IMR-90 (cell line): Measurements from ENCODE around the gene FADS6. TPM values are rescaled to one million over a fixed set of nuclear protein-coding genes. Genes with fewer than 3 reads are reported as not detected.
A peak's percentile ranks its signal among the peaks of the same experiment; 100 is the strongest.

Experiments
- ATAC-seq: fragments of 200-7000 bp; cut with Tn5 transposase; 2 replicates; pipeline ENCODE4 v1.9.1; 2020; ENCODE audit warnings: low read depth, mild to moderate bottlenecking, moderate library complexity
- BruUV-seq: library from RNA; stranded (reverse); fragments of 400-500 nt; replicated peaks from 2 replicates; lab custom pipeline; 2021; lab: Mats Ljungman, UMichigan
- CTCF ChIA-PET: fragments of 300-600 bp; formaldehyde crosslinking; extraction: SDS; loops from one replicate; lab custom pipeline; 2021; ENCODE audit warnings: antibody characterized with exemption; lab: Yijun Ruan, JAX
- POLR2A ChIA-PET: fragments of 300-600 bp; sonication (Branson Sonifier 250); formaldehyde crosslinking; loops from one replicate; lab custom pipeline; 2022; ENCODE audit warnings: antibody characterized with exemption; ENCODE audit not compliant: unreplicated experiment; lab: Charles Lee
- DNase-seq: peaks from one replicate; pipeline ENCODE4 v3.0.0; 2013
- H2AFZ ChIP-seq: replicated peaks from 2 replicates; pipeline ENCODE3; 2013; ENCODE audit warnings: low read length, mild to moderate bottlenecking; ENCODE audit not compliant: poor library complexity
- H2AK5ac ChIP-seq: 2 replicates; pipeline ENCODE4 v1.6.1; 2013; ENCODE audit warnings: low read depth, low read length, inconsistent platforms
- H2AK9ac ChIP-seq: replicated peaks from 2 replicates; pipeline ENCODE3; 2013; ENCODE audit warnings: mild to moderate bottlenecking, low read depth, low read length, moderate library complexity; ENCODE audit not compliant: poor library complexity
- H2BK120ac ChIP-seq: 2 replicates; pipeline ENCODE4 v1.6.1; 2013; ENCODE audit warnings: low read depth, low read length, inconsistent platforms
- H2BK15ac ChIP-seq: 3 replicates; pipeline ENCODE4 v1.6.1; 2013; ENCODE audit warnings: low read depth, low read length, inconsistent platforms
- H2BK20ac ChIP-seq: 2 replicates; pipeline ENCODE4 v1.6.1; 2013; ENCODE audit warnings: low read depth, mild to moderate bottlenecking, inconsistent platforms, low read length, moderate library complexity
- H2BK5ac ChIP-seq: 2 replicates; pipeline ENCODE4 v1.6.1; 2013; ENCODE audit warnings: mild to moderate bottlenecking, low read depth, low read length, inconsistent platforms; ENCODE audit not compliant: poor library complexity, severe bottlenecking
- H3K14ac ChIP-seq: replicated peaks from 2 replicates; pipeline ENCODE4 v1.6.1; 2013; ENCODE audit warnings: low read depth, low read length, inconsistent platforms
- H3K18ac ChIP-seq: 2 replicates; pipeline ENCODE4 v1.6.1; 2013; ENCODE audit warnings: low read depth, low read length, control low read depth
- H3K23ac ChIP-seq: 2 replicates; pipeline ENCODE4 v1.6.1; 2013; ENCODE audit warnings: low read depth, low read length, inconsistent platforms
- H3K27ac ChIP-seq: 2 replicates; pipeline ENCODE4 v1.5.1; 2013; ENCODE audit warnings: mild to moderate bottlenecking, control low read depth, low read length; ENCODE audit not compliant: insufficient read depth
- H3K27me3 ChIP-seq: 2 replicates; pipeline ENCODE4 v1.6.1; 2013; ENCODE audit warnings: low read length; ENCODE audit not compliant: control insufficient read depth, insufficient read depth
- H3K36me3 ChIP-seq: 2 replicates; pipeline ENCODE4 v1.6.1; 2013; ENCODE audit warnings: low read length, mixed read lengths; ENCODE audit not compliant: control insufficient read depth, insufficient read depth
- H3K4ac ChIP-seq: 2 replicates; pipeline ENCODE4 v1.6.1; 2013; ENCODE audit warnings: low read depth, low read length, inconsistent platforms
- H3K4me1 ChIP-seq: 2 replicates; pipeline ENCODE4 v1.6.1; 2013; ENCODE audit warnings: low read length, mixed read lengths; ENCODE audit not compliant: control insufficient read depth, insufficient read depth
- H3K4me2 ChIP-seq: 2 replicates; pipeline ENCODE4 v1.6.1; 2013; ENCODE audit warnings: low read depth, mild to moderate bottlenecking, control low read depth, low read length, moderate library complexity
- H3K4me3 ChIP-seq: 2 replicates; pipeline ENCODE4 v1.5.1; 2013; ENCODE audit warnings: low read depth, mild to moderate bottlenecking, control low read depth, low read length, moderate library complexity; ENCODE audit not compliant: insufficient read depth
- H3K56ac ChIP-seq: 2 replicates; pipeline ENCODE4 v1.6.1; 2013; ENCODE audit warnings: low read length, inconsistent platforms; ENCODE audit not compliant: insufficient read depth; ENCODE audit errors: extremely low read depth
- H3K79me1 ChIP-seq, 2 experiments: 2 replicates each; pipeline ENCODE4 v1.6.1; 2013; ENCODE audit warnings: low read length in 2 of 2, inconsistent platforms in 1 of 2, low read depth in 1 of 2
- H3K9ac ChIP-seq: 2 replicates; pipeline ENCODE4 v1.6.1; 2013; ENCODE audit warnings: low read depth, low read length, control low read depth
- H3K9me1 ChIP-seq: 2 replicates; pipeline ENCODE4 v1.6.1; 2013; ENCODE audit warnings: low read length, inconsistent platforms; ENCODE audit not compliant: insufficient read depth
- H3K9me3 ChIP-seq: 2 replicates; pipeline ENCODE4 v1.6.1; 2013; ENCODE audit warnings: low read length; ENCODE audit not compliant: control insufficient read depth, insufficient read depth
- H4K20me1 ChIP-seq: 2 replicates; pipeline ENCODE4 v1.6.1; 2013; ENCODE audit warnings: low read length, inconsistent platforms; ENCODE audit not compliant: insufficient read depth
- H4K5ac ChIP-seq: 2 replicates; pipeline ENCODE4 v1.6.1; 2013; ENCODE audit warnings: mild to moderate bottlenecking, low read depth, low read length, control low read depth
- H4K8ac ChIP-seq, 2 experiments: 2 replicates each; pipeline ENCODE4 v1.6.1; 2013; ENCODE audit warnings: low read depth in 2 of 2, low read length in 2 of 2, control low read depth in 1 of 2, inconsistent platforms in 1 of 2
- H4K91ac ChIP-seq: 2 replicates; pipeline ENCODE4 v1.6.1; 2013; ENCODE audit warnings: low read depth, low read length, inconsistent platforms; ENCODE audit not compliant: insufficient read depth
- BHLHE40 ChIP-seq: fragments of 150-350 bp; IDR thresholded peaks from 2 replicates; pipeline ENCODE4 v1.6.1; 2016; ENCODE audit warnings: mild to moderate bottlenecking, low read depth, low read length
- CEBPB ChIP-seq: IDR thresholded peaks from 2 replicates; pipeline ENCODE4 v1.6.1; 2012; ENCODE audit warnings: low read depth, low read length, improper control_type of control experiment
- CHD1 ChIP-seq: IDR thresholded peaks from 2 replicates; pipeline ENCODE4 v1.6.1; 2012; ENCODE audit warnings: low read depth, low read length, improper control_type of control experiment
- WGBS, 2 experiments: methylation state at CpG; one replicate each; pipeline versions ENCODE4 v1.1.5 to v1.1.7; 2013; ENCODE audit warnings: missing lambda C conversion rate in 2 of 2; ENCODE audit not compliant: insufficient read length in 1 of 2; ENCODE audit errors: extremely low coverage in 2 of 2; 5-methylcytosine and 5-hydroxymethylcytosine counted together
- dilution Hi-C: fragments of 300-500 bp; cut with HindIII; formaldehyde crosslinking; loops from one replicate; pipeline ENCODE4 v1.14.3; 2018; ENCODE audit warnings: low sequenced_read_pairs; ENCODE audit not compliant: unreplicated experiment
- in situ Hi-C: fragments of 300-500 bp; cut with MboI; formaldehyde crosslinking; loops from 3 replicates; pipeline ENCODE4 v1.14.3; 2019; ENCODE audit warnings: low sequenced_read_pairs, inconsistent platforms, mixed read lengths
- intact Hi-C: fragments of 100-400 bp; cut with micrococcal nuclease; formaldehyde crosslinking; loops from 2 replicates; pipeline ENCODE4 v1.10.0; 2022
- polyA plus RNA-seq, 3 experiments: library from polyadenylated mRNA; depleted of rRNA; stranded (reverse); fragments of >200 nt; gene quantifications; 2 replicates each; pipeline ENCODE4 v1.2.3, GENCODE V29; 2012; ENCODE audit warnings: low replicate concordance in 1 of 3
- total RNA-seq: library from RNA; depleted of rRNA; stranded (reverse); fragments of >200 nt; gene quantifications from 2 replicates; pipeline ENCODE4 v1.2.3, GENCODE V29; 2012
- TF ChIP-seq, protein P1 (sequence below): conservative IDR thresholded peaks from 2 replicates; pipeline ENCODE4 v1.5.1; 2012; ENCODE audit warnings: mild to moderate bottlenecking, low read depth, low read length, improper control_type of control experiment

The FADS6 gene
- total and polyA plus RNA-seq, 2 of the 4 experiments (the other 2 are of a cell fraction): not detected

DNA sequence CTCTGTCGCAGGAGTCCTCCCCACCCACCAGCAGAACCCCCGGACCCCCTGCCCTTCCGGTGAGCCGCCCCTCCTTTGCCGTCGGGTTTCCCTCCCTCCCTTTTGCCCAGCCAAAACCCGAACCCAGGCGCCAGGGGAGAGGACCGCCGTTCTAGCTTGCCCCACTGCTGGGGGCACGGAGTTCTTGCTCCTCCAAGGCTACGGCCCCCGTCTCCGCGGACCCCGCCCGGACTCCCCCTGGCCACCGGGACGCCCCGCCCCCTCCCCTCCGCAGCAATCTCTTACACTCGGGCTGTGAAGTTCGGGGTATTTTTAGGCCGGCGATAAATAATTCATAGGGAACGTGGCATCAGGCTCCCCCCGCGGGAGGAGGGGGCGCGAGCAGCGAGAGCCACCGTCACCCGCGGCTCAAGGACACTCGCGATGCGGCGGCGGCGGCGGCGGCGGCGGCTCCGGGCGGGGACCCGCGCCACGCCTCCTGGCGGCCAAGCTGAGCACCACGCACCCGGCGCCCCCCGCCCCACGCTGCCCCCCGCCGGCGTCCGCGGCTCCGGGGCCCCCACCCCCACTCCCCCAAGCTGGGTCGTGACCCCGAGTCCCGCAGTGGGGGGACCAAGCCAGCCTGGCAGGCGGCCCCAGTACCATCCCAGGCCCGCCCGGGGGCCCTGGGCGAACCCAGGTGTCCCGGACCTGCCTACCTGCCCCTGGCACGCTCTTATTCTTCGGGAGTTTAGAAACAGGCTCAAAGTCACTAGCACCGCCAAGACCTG, 33.8 kb downstream of the FADS6 start, which contains the start of gene GRIN2C:
GRIN2C (minus strand) TSS at position 427 of the 770 bp plus-strand sequence. CDS start 4,793 bp downstream, outside the sequence.
- Histone ChIP-seq H3K4me3 (peak within 1 kb of the TSS; percentile 28; the same call in 1 of the 2 replicates), H3K36me3 (peaks cover 8% of the 10 kb centered on the region; the same call in 1 of the 2 replicates), H4K91ac (no peak within 1 kb of the TSS), H3K9me1 (no peaks in the 10 kb centered on the region), H3K18ac (no peak within 1 kb of the TSS), H2BK5ac (no peak within 1 kb of the TSS), H2AK5ac (no peak within 1 kb of the TSS), H2AFZ (no peak within 1 kb of the TSS), H4K20me1 (no peaks in the 10 kb centered on the region; the same call in 1 of the 2 replicates), H2AK9ac (no peak within 1 kb of the TSS), H3K14ac (no peak within 1 kb of the TSS), H3K4me2 (peak within 1 kb of the TSS; percentile 68; the same call in 1 of the 2 replicates), H3K27ac (no peak within 1 kb of the TSS), H3K4ac (no peak within 1 kb of the TSS), H2BK120ac (no peak within 1 kb of the TSS), H3K79me1 (no peaks in the 10 kb centered on the region), H4K8ac (no peak within 1 kb of the TSS), H2BK15ac (no peak within 1 kb of the TSS), H2BK20ac (no peak within 1 kb of the TSS), H3K9ac (no peak within 1 kb of the TSS), H3K9me3 (no peaks in the 10 kb centered on the region; the same call in 1 of the 2 replicates), H3K4me1 (no peaks in the 10 kb centered on the region; the same call in 1 of the 2 replicates), H3K27me3 (peaks cover 66% of the 10 kb centered on the region), H3K23ac (no peak within 1 kb of the TSS), H3K56ac (no peak within 1 kb of the TSS), H4K5ac (no peak within 1 kb of the TSS)
- no peak for ATAC-seq
- ChIA-PET POLR2A (no interaction called here), CTCF (interaction anchor here (0.6 to 1.2 kb wide), 2 partner anchors 58 to 69 kb away, joined by 3 read pairs; no protein-coding TSS in a partner anchor)
- intact Hi-C loops (loop anchor here (10.0 kb wide), 1 partner anchor 485 kb away; no protein-coding TSS in a partner anchor), in situ Hi-C loops (loop anchor here (25.0 kb wide), 1 partner anchor 647 kb away; the partner anchor contains the start of genes RPL38 and TTYH2), dilution Hi-C loops (no loop called here)
- WGBS, 2 experiments: 0% methylated on average over 8 of the region's 72 CpGs; no CpG with 5 or more reads in 1 of the 2 experiments
- no TSS peak for BruUV-seq
- no peak for TF ChIP-seq CEBPB
- TF ChIP-seq BHLHE40: no peak
- TF ChIP-seq CHD1: no peak
- TF ChIP-seq, protein P1, sequence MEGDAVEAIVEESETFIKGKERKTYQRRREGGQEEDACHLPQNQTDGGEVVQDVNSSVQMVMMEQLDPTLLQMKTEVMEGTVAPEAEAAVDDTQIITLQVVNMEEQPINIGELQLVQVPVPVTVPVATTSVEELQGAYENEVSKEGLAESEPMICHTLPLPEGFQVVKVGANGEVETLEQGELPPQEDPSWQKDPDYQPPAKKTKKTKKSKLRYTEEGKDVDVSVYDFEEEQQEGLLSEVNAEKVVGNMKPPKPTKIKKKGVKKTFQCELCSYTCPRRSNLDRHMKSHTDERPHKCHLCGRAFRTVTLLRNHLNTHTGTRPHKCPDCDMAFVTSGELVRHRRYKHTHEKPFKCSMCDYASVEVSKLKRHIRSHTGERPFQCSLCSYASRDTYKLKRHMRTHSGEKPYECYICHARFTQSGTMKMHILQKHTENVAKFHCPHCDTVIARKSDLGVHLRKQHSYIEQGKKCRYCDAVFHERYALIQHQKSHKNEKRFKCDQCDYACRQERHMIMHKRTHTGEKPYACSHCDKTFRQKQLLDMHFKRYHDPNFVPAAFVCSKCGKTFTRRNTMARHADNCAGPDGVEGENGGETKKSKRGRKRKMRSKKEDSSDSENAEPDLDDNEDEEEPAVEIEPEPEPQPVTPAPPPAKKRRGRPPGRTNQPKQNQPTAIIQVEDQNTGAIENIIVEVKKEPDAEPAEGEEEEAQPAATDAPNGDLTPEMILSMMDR: peak; percentile 24; the same call in 1 of the 2 replicates
- DNase-seq: no peak
